Ishikawa (cell line): ENCODE measurements around the gene FOXP1.

Experiments
- TAF1 ChIP-seq: IDR thresholded peaks from 2 replicates; pipeline ENCODE4 v1.6.1; 2012; ENCODE audit warnings: low read depth, mild to moderate bottlenecking
- TF ChIP-seq, protein P1 (sequence below): IDR thresholded peaks from 2 replicates; pipeline ENCODE4 v1.6.1; 2012; ENCODE audit warnings: low read depth, mild to moderate bottlenecking

- TF ChIP-seq, protein P1, sequence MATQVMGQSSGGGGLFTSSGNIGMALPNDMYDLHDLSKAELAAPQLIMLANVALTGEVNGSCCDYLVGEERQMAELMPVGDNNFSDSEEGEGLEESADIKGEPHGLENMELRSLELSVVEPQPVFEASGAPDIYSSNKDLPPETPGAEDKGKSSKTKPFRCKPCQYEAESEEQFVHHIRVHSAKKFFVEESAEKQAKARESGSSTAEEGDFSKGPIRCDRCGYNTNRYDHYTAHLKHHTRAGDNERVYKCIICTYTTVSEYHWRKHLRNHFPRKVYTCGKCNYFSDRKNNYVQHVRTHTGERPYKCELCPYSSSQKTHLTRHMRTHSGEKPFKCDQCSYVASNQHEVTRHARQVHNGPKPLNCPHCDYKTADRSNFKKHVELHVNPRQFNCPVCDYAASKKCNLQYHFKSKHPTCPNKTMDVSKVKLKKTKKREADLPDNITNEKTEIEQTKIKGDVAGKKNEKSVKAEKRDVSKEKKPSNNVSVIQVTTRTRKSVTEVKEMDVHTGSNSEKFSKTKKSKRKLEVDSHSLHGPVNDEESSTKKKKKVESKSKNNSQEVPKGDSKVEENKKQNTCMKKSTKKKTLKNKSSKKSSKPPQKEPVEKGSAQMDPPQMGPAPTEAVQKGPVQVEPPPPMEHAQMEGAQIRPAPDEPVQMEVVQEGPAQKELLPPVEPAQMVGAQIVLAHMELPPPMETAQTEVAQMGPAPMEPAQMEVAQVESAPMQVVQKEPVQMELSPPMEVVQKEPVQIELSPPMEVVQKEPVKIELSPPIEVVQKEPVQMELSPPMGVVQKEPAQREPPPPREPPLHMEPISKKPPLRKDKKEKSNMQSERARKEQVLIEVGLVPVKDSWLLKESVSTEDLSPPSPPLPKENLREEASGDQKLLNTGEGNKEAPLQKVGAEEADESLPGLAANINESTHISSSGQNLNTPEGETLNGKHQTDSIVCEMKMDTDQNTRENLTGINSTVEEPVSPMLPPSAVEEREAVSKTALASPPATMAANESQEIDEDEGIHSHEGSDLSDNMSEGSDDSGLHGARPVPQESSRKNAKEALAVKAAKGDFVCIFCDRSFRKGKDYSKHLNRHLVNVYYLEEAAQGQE: no peak
- TF ChIP-seq TAF1: no peak
Measured at GRCh38 chr3:71127844-71128243, 455.7 kb downstream of the FOXP1 start.
